GM23338 (cell line): Measurements from ENCODE around the gene XKR8. TPM values are rescaled to one million over a fixed set of nuclear protein-coding genes. Genes with fewer than 3 reads are reported as not detected.

Experiments
- ATAC-seq: fragments of 200-7000 bp; cut with Tn5 transposase; 3 replicates; pipeline ENCODE4 v1.9.1; 2020
- DNase-seq: peaks from one replicate; pipeline ENCODE4 v3.0.0-alpha.2; 2015; ENCODE audit warnings: low spot score
- H2AFZ ChIP-seq: fragments of 200-600 bp; sonication (generic); 2 replicates; pipeline ENCODE4 v1.8.0; 2016; ENCODE audit warnings: antibody characterized with exemption, mild to moderate bottlenecking, moderate library complexity
- H3F3A ChIP-seq: fragments of 200-600 bp; sonication (generic); replicated peaks from 2 replicates; pipeline ENCODE4 v1.8.0; 2017; ENCODE audit warnings: antibody characterized with exemption, mixed run types, low read depth
- H3K27ac ChIP-seq: fragments of 200-600 bp; sonication (generic); 2 replicates; pipeline ENCODE4 v1.6.1; 2016; ENCODE audit warnings: low read depth
- H3K27me3 ChIP-seq: fragments of 200-600 bp; sonication (generic); 2 replicates; pipeline ENCODE4 v1.8.0; 2016; ENCODE audit warnings: mild to moderate bottlenecking, mixed run types, moderate library complexity; ENCODE audit not compliant: insufficient read depth
- H3K36me3 ChIP-seq: fragments of 200-600 bp; sonication (generic); 2 replicates; pipeline ENCODE4 v1.8.0; 2016; ENCODE audit warnings: mild to moderate bottlenecking; ENCODE audit not compliant: insufficient read depth
- H3K4me1 ChIP-seq: fragments of 200-600 bp; sonication (generic); 2 replicates; pipeline ENCODE4 v1.8.0; 2016; ENCODE audit warnings: mild to moderate bottlenecking, moderate library complexity; ENCODE audit not compliant: insufficient read depth
- H3K4me2 ChIP-seq: fragments of 200-600 bp; sonication (generic); 2 replicates; pipeline ENCODE4 v1.7.1; 2017; ENCODE audit warnings: mixed run types
- H3K4me3 ChIP-seq: fragments of 200-600 bp; sonication (generic); 2 replicates; pipeline ENCODE4 v1.6.1; 2016; ENCODE audit warnings: mixed run types
- H3K79me2 ChIP-seq: fragments of 200-600 bp; sonication (generic); replicated peaks from 2 replicates; pipeline ENCODE4 v1.8.0; 2017; ENCODE audit warnings: mild to moderate bottlenecking; ENCODE audit not compliant: insufficient read depth
- H3K9me2 ChIP-seq: fragments of 200-600 bp; sonication (generic); 2 replicates; pipeline ENCODE4 v1.8.0; 2017; ENCODE audit not compliant: insufficient read depth
- H4K20me1 ChIP-seq: fragments of 200-600 bp; sonication (generic); replicated peaks from 2 replicates; pipeline ENCODE4 v1.8.0; 2017; ENCODE audit warnings: mild to moderate bottlenecking; ENCODE audit not compliant: insufficient read depth
- H3K27ac Mint-ChIP-seq: 2 replicates; pipeline ENCODE4 v1.8.0; 2020; ENCODE audit warnings: inconsistent platforms, mild to moderate bottlenecking, moderate library complexity, mixed read lengths
- H3K27me3 Mint-ChIP-seq: 3 replicates; pipeline ENCODE4 v1.8.0; 2022; ENCODE audit warnings: low read depth, mild to moderate bottlenecking, moderate library complexity, mixed read lengths, inconsistent platforms; ENCODE audit not compliant: insufficient read depth, poor library complexity
- H3K36me3 Mint-ChIP-seq: 3 replicates; pipeline ENCODE4 v1.8.0; 2021; ENCODE audit warnings: low read depth, mild to moderate bottlenecking, inconsistent platforms, moderate library complexity, mixed read lengths
- H3K4me1 Mint-ChIP-seq: 3 replicates; pipeline ENCODE4 v1.8.0; 2020; ENCODE audit warnings: mild to moderate bottlenecking, inconsistent platforms, mixed read lengths
- H3K4me3 Mint-ChIP-seq: 3 replicates; pipeline ENCODE4 v1.8.0; 2021; ENCODE audit warnings: moderate library complexity, mild to moderate bottlenecking, inconsistent platforms, mixed read lengths
- H3K9me3 Mint-ChIP-seq: 3 replicates; pipeline ENCODE4 v1.8.0; 2020; ENCODE audit warnings: moderate library complexity, mild to moderate bottlenecking, inconsistent platforms, mixed read lengths
- CREB1 ChIP-seq: fragments of 250-450 bp; sonication (Bioruptor Pico); IDR thresholded peaks from 2 replicates; pipeline ENCODE4 v1.5.0; 2020; ENCODE audit warnings: low read depth, mild to moderate bottlenecking, moderate library complexity
- CTCF ChIP-seq, 2 experiments: fragments of 200-600 bp in 1 of 2; sonication (generic) in 1 of 2; conservative IDR thresholded peaks; 2 replicates each; pipeline versions ENCODE4 v1.5.1 to v1.6.1; 2016 to 2017; ENCODE audit warnings: antibody characterized with exemption in 2 of 2, low read depth in 2 of 2, mild to moderate bottlenecking in 2 of 2, moderate library complexity in 1 of 2
- EZH2phosphoT487 ChIP-seq: fragments of 200-600 bp; sonication (generic); IDR thresholded peaks from one replicate; pipeline ENCODE4 v1.8.1; 2018; ENCODE audit warnings: antibody characterized with exemption; ENCODE audit not compliant: unreplicated experiment
- JUNB ChIP-seq: IDR thresholded peaks from one replicate; pipeline ENCODE4 v1.6.1; 2016; ENCODE audit warnings: antibody characterized with exemption; ENCODE audit not compliant: unreplicated experiment
- NANOG ChIP-seq: IDR thresholded peaks from 2 replicates; pipeline ENCODE4 v1.6.1; 2016; ENCODE audit warnings: antibody characterized with exemption, borderline replicate concordance
- POLR2AphosphoS5 ChIP-seq: IDR thresholded peaks from 2 replicates; pipeline ENCODE4 v1.6.1; 2016; ENCODE audit warnings: antibody characterized with exemption, low read depth
- STAT1 ChIP-seq: IDR thresholded peaks from one replicate; pipeline ENCODE4 v1.6.1; 2016; ENCODE audit warnings: antibody characterized with exemption; ENCODE audit not compliant: unreplicated experiment
- ZNF462 ChIP-seq: fragments of 250-450 bp; sonication (Bioruptor Pico); IDR thresholded peaks from 2 replicates; pipeline ENCODE4 v1.5.0; 2020; ENCODE audit warnings: mild to moderate bottlenecking, moderate library complexity
- polyA plus RNA-seq: library from polyadenylated mRNA; unstranded; fragments of >200 nt; fragmentation: Nextera tagmentation; extraction: Ambion mirVana; gene quantifications from 2 replicates; pipeline ENCODE4 v1.2.1, GENCODE V29; 2016
- total RNA-seq: library from RNA; depleted of rRNA; stranded (reverse); fragments of >200 nt; shearing (Covaris generic); gene quantifications from 2 replicates; pipeline ENCODE4 v1.2.3, GENCODE V29; 2014
- TF ChIP-seq, protein P1 (sequence below): IDR thresholded peaks from one replicate; pipeline ENCODE4 v1.6.1; 2018; ENCODE audit warnings: antibody characterized with exemption; ENCODE audit not compliant: unreplicated experiment

Gene XKR8
- total and polyA plus RNA-seq, 2 experiments from 2014 or later: 8.2 to 13.1 TPM

GRCh38 chr1:27952147-27952546 lies 7.6 kb upstream of the XKR8 start:
- no peak overlapping the region for H2AFZ ChIP-seq
- no peak overlapping the region for H3K27ac Mint-ChIP-seq
- H3K4me3 ChIP-seq: no peak overlapping the region
- TF ChIP-seq NANOG (no peak), JUNB (no peak), STAT1 (no peak), CREB1 (CRISPR knock-in tag) (no peak), EZH2phosphoT487 (no peak), ZNF462 (CRISPR knock-in tag) (no peak), CTCF (conservative IDR thresholded peaks at IDR 0.05; ENCODE audit: low read depth in 2 of 2) (no peak), POLR2AphosphoS5 (no peak)
- TF ChIP-seq, protein P1, sequence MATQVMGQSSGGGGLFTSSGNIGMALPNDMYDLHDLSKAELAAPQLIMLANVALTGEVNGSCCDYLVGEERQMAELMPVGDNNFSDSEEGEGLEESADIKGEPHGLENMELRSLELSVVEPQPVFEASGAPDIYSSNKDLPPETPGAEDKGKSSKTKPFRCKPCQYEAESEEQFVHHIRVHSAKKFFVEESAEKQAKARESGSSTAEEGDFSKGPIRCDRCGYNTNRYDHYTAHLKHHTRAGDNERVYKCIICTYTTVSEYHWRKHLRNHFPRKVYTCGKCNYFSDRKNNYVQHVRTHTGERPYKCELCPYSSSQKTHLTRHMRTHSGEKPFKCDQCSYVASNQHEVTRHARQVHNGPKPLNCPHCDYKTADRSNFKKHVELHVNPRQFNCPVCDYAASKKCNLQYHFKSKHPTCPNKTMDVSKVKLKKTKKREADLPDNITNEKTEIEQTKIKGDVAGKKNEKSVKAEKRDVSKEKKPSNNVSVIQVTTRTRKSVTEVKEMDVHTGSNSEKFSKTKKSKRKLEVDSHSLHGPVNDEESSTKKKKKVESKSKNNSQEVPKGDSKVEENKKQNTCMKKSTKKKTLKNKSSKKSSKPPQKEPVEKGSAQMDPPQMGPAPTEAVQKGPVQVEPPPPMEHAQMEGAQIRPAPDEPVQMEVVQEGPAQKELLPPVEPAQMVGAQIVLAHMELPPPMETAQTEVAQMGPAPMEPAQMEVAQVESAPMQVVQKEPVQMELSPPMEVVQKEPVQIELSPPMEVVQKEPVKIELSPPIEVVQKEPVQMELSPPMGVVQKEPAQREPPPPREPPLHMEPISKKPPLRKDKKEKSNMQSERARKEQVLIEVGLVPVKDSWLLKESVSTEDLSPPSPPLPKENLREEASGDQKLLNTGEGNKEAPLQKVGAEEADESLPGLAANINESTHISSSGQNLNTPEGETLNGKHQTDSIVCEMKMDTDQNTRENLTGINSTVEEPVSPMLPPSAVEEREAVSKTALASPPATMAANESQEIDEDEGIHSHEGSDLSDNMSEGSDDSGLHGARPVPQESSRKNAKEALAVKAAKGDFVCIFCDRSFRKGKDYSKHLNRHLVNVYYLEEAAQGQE: no peak
- ATAC-seq (no peak), DNase-seq (no peak)
- H3K9me2 ChIP-seq: no peaks in the 10 kb centered on the region
- no peaks in the 10 kb centered on the region; the same call in 1 of the 2 replicates for H4K20me1 ChIP-seq
- no peaks in the 10 kb centered on the region for H3K9me3 Mint-ChIP-seq
- no peak overlapping the region for H3K4me3 Mint-ChIP-seq
- H3K79me2 ChIP-seq: no peaks in the 10 kb centered on the region
- peaks cover 49% of the 10 kb centered on the region for H3K36me3 Mint-ChIP-seq
- no peaks in the 10 kb centered on the region for H3K27me3 ChIP-seq
- no peaks in the 10 kb centered on the region for H3K4me1 Mint-ChIP-seq
- no peak overlapping the region for H3K4me2 ChIP-seq
- H3K27me3 Mint-ChIP-seq: peaks cover 2% of the 10 kb centered on the region
- no peaks in the 10 kb centered on the region for H3F3A ChIP-seq
- no peak overlapping the region for H3K27ac ChIP-seq
- peaks cover 26% of the 10 kb centered on the region for H3K36me3 ChIP-seq
- H3K4me1 ChIP-seq: no peaks in the 10 kb centered on the region
